Mesenteric fat pad (tissue), 1 donor: ENCODE measurements around the gene TAGLN3. TPM values are rescaled to one million over a fixed set of nuclear protein-coding genes. Genes with fewer than 3 reads are reported as not detected.

Experiments used
- DNase-seq: peaks from one replicate; pipeline ENCODE4 v3.0.0-alpha.2; 2020; ENCODE audit warnings: low spot score
- total RNA-seq: library from RNA; stranded (reverse); fragmentation: NEBNext Ultra II Directional; extraction: Animal tissue kit (Norgen Biotek cat#: 25700); gene quantifications from one replicate; pipeline ENCODE4 v1.2.1, GENCODE V29; 2021
- donor health status: DM: yes; HTN: yes; CAD: no.

TAGLN3 gene
- total RNA-seq, 1 donor from 2014 or later, result not detected

DNA sequence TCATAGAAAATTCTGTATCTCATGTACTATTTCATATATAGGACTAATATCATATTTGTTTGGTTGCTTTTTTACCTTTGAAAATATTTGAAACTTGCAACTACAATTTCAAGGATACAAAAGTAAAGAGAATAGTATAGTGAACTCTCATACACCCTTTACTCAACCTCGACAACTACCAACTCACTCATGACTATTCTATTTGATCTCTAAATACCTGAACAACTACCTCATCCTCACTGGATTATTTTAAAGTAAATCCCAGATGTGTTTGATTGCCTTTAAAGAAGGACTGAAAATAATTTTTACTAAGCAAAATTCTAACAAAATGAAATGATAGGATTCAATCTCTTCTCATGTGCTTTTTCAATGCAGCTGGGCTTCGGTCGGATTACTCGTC lies 47.9 kb downstream of the TAGLN3 start:
- DNase-seq, result no peak

DNA sequence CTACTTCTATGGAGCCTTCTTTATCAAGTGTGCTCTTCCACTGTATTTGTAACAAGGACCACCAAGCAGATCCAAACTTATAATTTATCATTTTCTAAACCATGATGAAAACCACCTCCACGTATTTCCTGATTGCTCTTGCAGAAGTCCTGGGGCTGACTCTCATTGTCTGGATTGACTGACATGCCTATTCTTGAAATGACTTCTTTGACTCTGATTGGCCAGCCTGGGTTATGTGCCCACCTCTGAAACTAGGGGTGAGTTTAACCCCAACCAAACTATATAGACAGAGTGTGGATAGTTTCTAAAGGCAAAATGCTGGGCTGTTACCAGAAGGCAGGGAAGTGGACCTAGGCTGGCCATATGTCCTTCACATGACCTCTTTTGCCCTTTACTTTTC lies 48.5 kb downstream of the TAGLN3 start:
- DNase-seq, result no peak

GRCh38 chr3:112048911-112049310 lies 50.2 kb downstream of the TAGLN3 start:
- no peak for DNase-seq

- DNase-seq, result no peak
These were observed 54.5 kb downstream of the TAGLN3 start for GRCh38 chr3:112053229-112053628.

DNA sequence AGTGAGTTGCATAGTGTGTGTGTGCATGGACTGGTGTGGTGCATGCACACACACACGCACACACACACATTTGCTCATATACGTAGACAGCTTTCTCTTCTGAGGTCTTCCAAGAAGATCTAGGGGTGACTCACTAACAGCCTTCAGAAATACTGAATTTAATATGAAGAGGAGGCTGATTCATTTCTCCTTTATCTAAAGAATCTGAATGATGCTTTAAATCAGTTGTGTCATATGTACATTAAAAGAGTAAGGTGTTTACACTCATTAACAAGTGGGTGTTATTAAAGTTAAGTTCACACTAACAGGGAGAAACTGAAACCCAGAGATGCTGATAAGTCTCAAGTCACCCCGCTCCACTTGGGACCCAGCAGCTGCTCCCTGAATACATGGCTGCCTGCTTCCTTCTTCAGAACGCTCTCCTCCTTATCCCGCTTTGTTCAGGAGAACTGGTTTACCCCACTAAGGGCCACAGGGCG lies 57.8 kb downstream of the TAGLN3 start:
- no peak for DNase-seq

- no peak for DNase-seq
These were observed 60.8 kb downstream of the TAGLN3 start for GRCh38 chr3:112059497-112059896.

GRCh38 chr3:112061152-112061551 lies 62.4 kb downstream of the TAGLN3 start:
- DNase-seq, result no peak

Other genes starting within 250 kb of the TAGLN3 start
- gene PHLDB2, start 139.7 kb upstream of the TAGLN3 start, total RNA-seq, result 142 TPM
- gene ABHD10, start 19.9 kb upstream of the TAGLN3 start, total RNA-seq, result 17.6 TPM
- gene TMPRSS7, start 35.8 kb downstream of the TAGLN3 start, total RNA-seq, result not detected
- 3.6 TPM for gene C3orf52, start 87.5 kb downstream of the TAGLN3 start, total RNA-seq
- gene GCSAM, start 134.3 kb downstream of the TAGLN3 start, total RNA-seq, result not detected